GM12878 (cell line): Measurements from ENCODE around the gene FXYD1. TPM values are rescaled to one million over a fixed set of nuclear protein-coding genes. Genes with fewer than 3 reads are reported as not detected.

ENCODE experiments used
- BCL11A ChIP-seq: IDR thresholded peaks from 2 replicates; pipeline ENCODE4 v1.6.1; 2011; ENCODE audit warnings: low read depth, low read length
- CHD2 ChIP-seq: IDR thresholded peaks from 2 replicates; pipeline ENCODE4 v1.6.1; 2011; ENCODE audit warnings: low read depth, low read length, improper control_type of control experiment, borderline replicate concordance
- DPF2 ChIP-seq: fragments of 450-650 bp; IDR thresholded peaks from 2 replicates; pipeline ENCODE4 v1.6.1; 2017; ENCODE audit warnings: mild to moderate bottlenecking
- ELK1 ChIP-seq: IDR thresholded peaks from 2 replicates; pipeline ENCODE4 v1.6.1; 2012; ENCODE audit warnings: low read depth, low read length, improper control_type of control experiment
- MEF2A ChIP-seq: IDR thresholded peaks from 2 replicates; pipeline ENCODE4 v1.6.1; 2011; ENCODE audit warnings: low read depth, mild to moderate bottlenecking, low read length, moderate library complexity; ENCODE audit not compliant: insufficient read depth
- NFYA ChIP-seq: IDR thresholded peaks from 2 replicates; pipeline ENCODE4 v1.6.1; 2011; ENCODE audit warnings: low read depth, mild to moderate bottlenecking, low read length, improper control_type of control experiment, borderline replicate concordance
- NR2C1 ChIP-seq: fragments of 450-650 bp; IDR thresholded peaks from 2 replicates; pipeline ENCODE4 v1.6.1; 2017; ENCODE audit warnings: antibody characterized with exemption, mild to moderate bottlenecking, moderate library complexity
- POU2F2 ChIP-seq: IDR thresholded peaks from 3 replicates; pipeline ENCODE4 v1.6.1; 2011; ENCODE audit warnings: low read depth, mild to moderate bottlenecking, low read length, borderline replicate concordance
- RELB ChIP-seq: fragments of 450-650 bp; IDR thresholded peaks from 2 replicates; pipeline ENCODE4 v1.6.1; 2017; ENCODE audit warnings: low read depth, mild to moderate bottlenecking, moderate library complexity
- RUNX3 ChIP-seq: IDR thresholded peaks from 2 replicates; pipeline ENCODE4 v1.6.1; 2012; ENCODE audit warnings: low read length, inconsistent platforms
- SP1 ChIP-seq: IDR thresholded peaks from one replicate; pipeline ENCODE4 v1.6.1; 2011; ENCODE audit warnings: low read depth, low read length
- SUPT20H ChIP-seq: IDR thresholded peaks from 2 replicates; pipeline ENCODE4 v1.6.1; 2011; ENCODE audit warnings: low read depth, mild to moderate bottlenecking, low read length, moderate library complexity, borderline replicate concordance; ENCODE audit not compliant: control insufficient read depth
- TAF1 ChIP-seq: IDR thresholded peaks from 2 replicates; pipeline ENCODE4 v1.6.1; 2011; ENCODE audit warnings: mild to moderate bottlenecking, low read depth, low read length, borderline replicate concordance
- USF2 ChIP-seq: IDR thresholded peaks from 2 replicates; pipeline ENCODE4 v1.6.1; 2011; ENCODE audit warnings: low read depth, low read length, improper control_type of control experiment, borderline replicate concordance
- ZBTB4 ChIP-seq: fragments of 450-650 bp; formaldehyde crosslinking; IDR thresholded peaks from 2 replicates; pipeline ENCODE4 v1.4.0; 2022; ENCODE audit warnings: mild to moderate bottlenecking, moderate library complexity
- ZNF207 ChIP-seq: fragments of 450-650 bp; IDR thresholded peaks from 2 replicates; pipeline ENCODE4 v1.6.1; 2014; ENCODE audit warnings: antibody characterized with exemption, mild to moderate bottlenecking, borderline replicate concordance
- ZNF24 ChIP-seq: fragments of 450-650 bp; IDR thresholded peaks from 2 replicates; pipeline ENCODE4 v1.6.1; 2017; ENCODE audit warnings: antibody characterized with exemption, mild to moderate bottlenecking
- ZNF592 ChIP-seq: fragments of 450-650 bp; IDR thresholded peaks from 2 replicates; pipeline ENCODE4 v1.6.1; 2017; ENCODE audit warnings: mild to moderate bottlenecking, moderate library complexity
- ZSCAN29 ChIP-seq: fragments of 450-650 bp; IDR thresholded peaks from 2 replicates; pipeline ENCODE4 v1.6.1; 2017; ENCODE audit warnings: mild to moderate bottlenecking, moderate library complexity
- polyA plus RNA-seq, 11 experiments: library from polyadenylated mRNA; depleted of rRNA in 4 of 11; unstranded in 6 of 11; stranded (reverse) in 5 of 11; fragments of >200 nt; fragmentation: Nextera tagmentation in 4 of 11; fragmentation: Illumina TruSeq in 1 of 11; extraction: Ambion mirVana in 4 of 11; extraction: Trizol in 1 of 11; gene quantifications; 1 replicate in 1 of 11; 2 replicates in 10 of 11; pipeline versions ENCODE4 v1.2.1 to v1.2.3, GENCODE V29; 2011 to 2016; ENCODE audit warnings: inconsistent platforms in 2 of 11, missing spikeins in 2 of 11, low read depth in 1 of 11
- total RNA-seq, 4 experiments: library from RNA; depleted of rRNA in 3 of 4; stranded (reverse); fragments of >200 nt in 3 of 4; fragmentation: Illumina TruSeq in 1 of 4; extraction: Trizol in 1 of 4; gene quantifications; 2 replicates each; pipeline versions ENCODE4 v1.2.1 to v1.2.3, GENCODE V29; 2013 to 2021

FXYD1 gene
- total and polyA plus RNA-seq, 10 of the 15 experiments (the other 5 are each of a cell fraction or from before 2014, with no cell fraction given) = 0.34 to 1.2 (median 0.49) TPM; not detected in 4

- TF ChIP-seq TAF1 = no peak
- TF ChIP-seq ZNF592 = no peak
- peak; percentile 76; the same call in 1 of the 2 replicates for TF ChIP-seq ZNF24
- no peak for TF ChIP-seq SP1
- no peak for TF ChIP-seq ZBTB4 (CRISPR knock-in tag)
- 0 out of 2 replicates have a peak, but pooled peaks have one; percentile 14 for TF ChIP-seq DPF2
- no peak for TF ChIP-seq SUPT20H
- TF ChIP-seq RUNX3 = no peak
- no peak for TF ChIP-seq USF2
- no peak for TF ChIP-seq NR2C1
- no peak for TF ChIP-seq ZSCAN29
- TF ChIP-seq POU2F2 = no peak
- TF ChIP-seq ZNF207 = no peak
- no peak for TF ChIP-seq MEF2A
- TF ChIP-seq BCL11A = peak; percentile 53; the same call in 1 of the 2 replicates
- TF ChIP-seq RELB = peak; percentile 67; the same call in 1 of the 2 replicates
- TF ChIP-seq CHD2 = no peak
- TF ChIP-seq ELK1 = no peak
- no peak for TF ChIP-seq NFYA
These were observed 22.2 kb downstream of the FXYD1 start (continued) for GRCh38 chr19:35160629-35161433.
